Measurements from ENCODE around the gene BICD2.

The BICD2 gene

GRCh38 chr9:92713528-92713927, 51.1 kb downstream of the BICD2 start:
- TF ChIP-seq ZNF274 (IDR thresholded peaks at IDR 0.05; ENCODE audit: low read depth, low read length) = no peak
- no peak overlapping the region for H3K4me3 ChIP-seq (ENCODE audit: low read length)

GRCh38 chr9:92712767-92713166, 51.9 kb downstream of the BICD2 start:
- H3K4me3 ChIP-seq (ENCODE audit: low read length) = no peak overlapping the region
- no peak for TF ChIP-seq ZNF274 (IDR thresholded peaks at IDR 0.05; ENCODE audit: low read depth, low read length)

DNA sequence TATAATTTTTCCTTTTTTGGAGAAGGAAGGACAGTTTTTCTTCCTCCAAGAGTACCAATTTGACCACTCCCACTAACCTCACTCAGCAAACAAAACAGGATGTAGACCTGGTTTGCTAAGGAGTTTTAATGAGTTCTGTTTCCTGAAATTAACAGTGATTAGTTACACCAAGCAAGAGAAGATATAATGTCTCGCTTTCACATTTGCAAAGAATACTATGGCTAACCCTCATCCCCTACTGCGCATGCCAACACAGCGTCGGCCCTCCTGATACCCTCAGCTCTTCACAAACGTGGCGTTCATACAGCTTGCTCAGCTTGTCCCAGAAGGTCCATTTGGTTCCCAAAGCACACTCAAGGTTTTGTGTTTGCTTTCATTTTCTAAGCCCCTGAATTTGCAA, 52.8 kb downstream of the BICD2 start:
- no peak for TF ChIP-seq ZNF274 (IDR thresholded peaks at IDR 0.05; ENCODE audit: low read depth, low read length)
- H3K4me3 ChIP-seq (ENCODE audit: low read length) = no peak overlapping the region

GRCh38 chr9:92711146-92711545, 53.5 kb downstream of the BICD2 start:
- no peak overlapping the region for H3K4me3 ChIP-seq (ENCODE audit: low read length)
- TF ChIP-seq ZNF274 (IDR thresholded peaks at IDR 0.05; ENCODE audit: low read depth, low read length) = no peak

DNA sequence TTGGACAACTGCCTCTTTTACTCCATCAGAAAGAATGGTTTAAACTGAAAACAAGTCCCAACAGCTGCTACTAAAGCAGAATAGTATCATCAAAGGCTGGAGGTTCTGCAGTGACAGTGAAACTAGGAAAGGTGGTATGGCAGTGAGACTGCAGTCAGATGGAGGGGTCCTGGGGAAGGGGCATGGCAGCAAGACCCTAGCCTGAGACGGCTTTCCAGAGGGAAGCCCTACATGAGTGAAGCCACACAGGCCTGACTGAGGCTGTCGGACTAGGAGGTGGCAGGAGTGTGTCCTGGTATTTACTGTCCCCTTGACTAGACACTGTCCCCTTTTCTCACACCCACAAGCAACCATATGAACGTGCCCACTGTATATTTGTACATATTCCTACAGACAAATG, 54.3 kb downstream of the BICD2 start:
- no peak overlapping the region for H3K4me3 ChIP-seq (ENCODE audit: low read length)
- no peak for TF ChIP-seq ZNF274 (IDR thresholded peaks at IDR 0.05; ENCODE audit: low read depth, low read length)

GRCh38 chr9:92709954-92710353, 54.7 kb downstream of the BICD2 start:
- TF ChIP-seq ZNF274 (IDR thresholded peaks at IDR 0.05; ENCODE audit: low read depth, low read length) = no peak

DNA sequence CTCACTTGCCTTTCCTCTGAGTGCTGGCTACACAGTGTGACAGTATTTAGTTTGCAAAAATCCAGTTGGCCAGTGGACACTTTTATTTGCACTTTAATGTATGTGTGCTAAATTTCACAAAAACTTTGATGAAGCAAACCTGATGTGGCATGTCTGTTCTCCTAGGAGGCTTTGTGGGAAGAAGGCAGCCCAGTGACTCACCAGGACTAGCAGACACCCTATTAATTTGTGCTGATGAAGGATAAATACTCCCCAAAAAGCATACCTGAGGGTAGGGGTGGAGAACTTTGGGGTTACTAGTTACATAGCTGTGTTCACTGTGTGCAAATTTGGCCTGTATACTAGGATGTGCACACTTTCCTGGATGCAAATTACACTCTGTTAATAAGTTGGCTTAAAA, 55.4 kb downstream of the BICD2 start:
- TF ChIP-seq ZNF274 (IDR thresholded peaks at IDR 0.05; ENCODE audit: low read depth, low read length) = no peak
- H3K4me3 ChIP-seq (ENCODE audit: low read length) = no peak overlapping the region

More at GRCh38 chr9:92709954-92710353, 54.7 kb downstream of the BICD2 start:
- no peak overlapping the region for H3K4me3 ChIP-seq (ENCODE audit: low read length)

GRCh38 chr9:92707530-92707929, 57.1 kb downstream of the BICD2 start:
- no peak for TF ChIP-seq ZNF274 (IDR thresholded peaks at IDR 0.05; ENCODE audit: low read depth, low read length)
- H3K4me3 ChIP-seq (ENCODE audit: low read length) = no peak overlapping the region

DNA sequence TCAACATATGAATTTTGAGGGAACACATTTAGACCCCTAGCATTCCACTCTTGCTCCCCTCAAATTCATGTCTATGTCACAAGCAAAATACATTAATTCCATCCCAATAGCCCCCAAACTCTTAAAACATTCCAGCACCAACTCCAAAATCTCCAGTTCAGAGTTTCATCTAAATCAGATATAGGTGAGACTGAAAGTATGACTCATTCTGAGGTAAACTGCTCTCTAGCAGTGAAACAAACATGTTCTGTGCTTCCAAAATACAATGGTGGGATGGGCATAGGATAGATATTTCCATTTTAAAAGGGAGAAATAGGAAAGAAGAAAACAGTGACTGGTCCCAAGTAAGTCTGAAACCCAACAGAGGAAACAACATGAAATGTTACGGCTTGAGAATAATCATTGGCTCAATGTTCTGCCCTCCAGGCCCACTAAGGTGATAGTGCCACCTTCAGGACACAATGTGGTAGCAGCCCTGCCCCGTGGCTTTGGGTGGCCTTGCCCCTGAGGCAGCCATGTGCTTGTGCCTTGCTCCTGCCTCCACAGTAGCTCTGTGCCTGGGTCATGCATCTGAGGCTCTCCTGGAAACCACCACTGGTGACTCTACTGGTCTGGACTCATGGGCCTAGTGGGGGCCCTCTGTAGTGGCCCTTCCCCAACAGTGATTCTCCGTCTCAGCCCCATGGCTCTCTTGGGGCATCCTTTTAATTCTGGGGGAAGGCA, 58.3 kb downstream of the BICD2 start:
- TF ChIP-seq ZNF274 (IDR thresholded peaks at IDR 0.05; ENCODE audit: low read depth, low read length) = no peak
- no peak overlapping the region for H3K4me3 ChIP-seq (ENCODE audit: low read length)

DNA sequence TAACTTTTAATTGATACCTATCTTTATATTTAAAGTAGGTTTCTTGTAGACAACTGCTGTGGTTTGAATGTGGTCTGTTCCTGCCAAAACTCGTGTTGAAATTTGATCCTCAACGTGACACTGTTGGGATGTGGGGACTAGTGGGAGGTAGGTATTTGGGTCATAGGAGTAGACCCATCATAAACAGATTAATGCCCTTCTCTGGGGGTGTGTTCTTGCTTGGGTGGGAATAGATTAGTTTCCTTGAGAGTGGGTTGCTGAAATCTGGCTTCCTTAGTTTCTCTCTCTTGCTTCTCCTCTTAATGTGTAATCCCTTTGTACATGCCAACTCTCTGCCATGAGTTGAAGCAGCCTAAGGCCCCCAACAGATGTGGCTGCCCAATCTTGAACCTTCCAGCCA, 60.1 kb downstream of the BICD2 start:
- no peak for TF ChIP-seq ZNF274 (IDR thresholded peaks at IDR 0.05; ENCODE audit: low read depth, low read length)
- no peak overlapping the region for H3K4me3 ChIP-seq (ENCODE audit: low read length)

DNA sequence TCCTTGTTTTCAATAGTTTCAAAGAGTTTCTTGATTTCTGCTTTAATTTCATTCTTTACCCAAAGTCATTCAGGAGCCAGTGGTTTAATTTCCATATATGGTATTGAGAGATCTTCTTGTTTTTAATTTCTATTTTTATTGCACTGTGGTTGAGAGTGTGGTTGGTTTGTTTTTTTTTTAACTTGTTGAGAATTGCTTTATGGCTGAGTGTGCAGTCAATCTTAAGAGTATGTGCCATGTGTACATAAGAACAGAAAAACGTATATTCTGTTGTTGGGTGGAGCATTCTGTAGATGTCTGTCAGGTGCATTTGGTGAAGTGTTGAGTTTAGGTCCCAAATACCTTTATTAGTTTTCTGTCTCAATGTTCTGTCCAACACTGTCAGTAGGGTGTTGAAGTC, 68.0 kb downstream of the BICD2 start:
- TF ChIP-seq ZNF274 (IDR thresholded peaks at IDR 0.05; ENCODE audit: low read depth, low read length) = no peak

GRCh38 chr9:92686954-92687353, 77.7 kb downstream of the BICD2 start:
- H3K4me3 ChIP-seq (ENCODE audit: low read length) = no peak overlapping the region
- no peak for TF ChIP-seq ZNF274 (IDR thresholded peaks at IDR 0.05; ENCODE audit: low read depth, low read length)

More for the DNA sequence above, 68.0 kb downstream of the BICD2 start:
- no peak overlapping the region for H3K4me3 ChIP-seq (ENCODE audit: low read length)

GRCh38 chr9:92685022-92685421, 79.6 kb downstream of the BICD2 start:
- no peak overlapping the region for H3K4me3 ChIP-seq (ENCODE audit: low read length)
- TF ChIP-seq ZNF274 (IDR thresholded peaks at IDR 0.05; ENCODE audit: low read depth, low read length) = no peak

DNA sequence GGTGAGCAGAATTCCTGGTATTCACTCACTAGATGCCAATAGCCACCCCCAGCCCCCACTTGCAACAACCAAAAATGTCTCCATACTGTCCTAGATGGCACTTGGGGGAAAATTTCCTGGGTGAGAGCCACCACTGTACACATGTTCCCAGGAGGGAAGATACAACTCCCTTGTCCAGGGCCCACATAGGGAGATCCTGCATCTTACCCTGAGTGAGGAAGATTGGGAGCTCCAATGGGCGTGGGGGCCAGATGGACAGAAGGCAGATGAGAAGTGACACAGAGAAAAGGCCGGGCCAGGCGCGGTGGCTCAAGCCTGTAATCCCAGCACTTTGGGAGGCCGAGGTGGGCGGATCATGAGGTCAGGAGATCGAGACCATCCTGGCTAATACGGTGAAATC, 82.4 kb downstream of the BICD2 start:
- TF ChIP-seq ZNF274 (IDR thresholded peaks at IDR 0.05; ENCODE audit: low read depth, low read length) = no peak
- H3K4me3 ChIP-seq (ENCODE audit: low read length) = no peak overlapping the region

DNA sequence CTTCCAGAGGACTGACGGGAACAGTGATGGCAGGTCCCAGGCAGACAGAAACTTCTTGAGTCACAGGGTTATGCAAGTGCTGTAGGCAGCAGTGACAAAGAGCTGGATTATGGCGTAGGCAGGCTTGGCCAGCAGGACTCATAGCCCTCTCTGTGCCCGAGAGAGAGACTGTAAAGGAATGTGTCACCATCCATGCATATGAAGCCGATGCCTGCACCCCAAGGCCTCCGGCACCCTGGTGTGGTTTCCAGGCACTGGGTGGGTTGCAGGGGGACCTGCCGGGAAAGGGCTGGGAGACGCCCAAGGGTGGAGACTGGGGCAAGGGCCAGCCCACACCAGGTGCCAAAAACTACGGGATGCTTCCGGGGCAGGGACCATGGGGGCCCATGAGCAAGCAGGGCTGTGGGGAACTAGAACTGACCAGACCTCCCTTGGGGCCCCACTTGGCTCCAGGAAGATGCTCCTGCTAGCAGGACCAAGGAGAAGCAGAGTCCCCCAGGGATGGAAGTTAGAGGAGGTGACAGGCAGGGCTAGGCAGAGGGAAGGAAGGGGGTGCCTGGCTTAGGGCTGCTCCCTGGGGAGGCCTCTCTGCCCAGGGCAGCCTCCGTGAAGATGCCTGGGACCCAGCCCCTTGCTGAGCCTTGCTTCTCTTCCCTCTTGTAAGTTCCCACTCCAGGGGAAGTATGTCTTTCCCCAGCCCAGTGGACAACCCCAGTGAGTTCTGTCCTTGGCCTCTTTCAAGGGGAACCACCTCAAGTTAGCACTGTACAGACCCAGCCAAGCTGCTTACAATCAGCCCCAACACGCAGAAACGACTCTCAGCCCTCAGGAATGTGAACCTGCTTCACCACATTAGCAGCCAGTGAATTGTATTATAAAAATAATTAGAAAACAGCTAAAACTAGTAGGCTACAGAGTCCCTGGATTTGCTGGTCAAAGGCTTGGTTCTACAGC, 84.2 kb downstream of the BICD2 start:
- no peak for TF ChIP-seq ZNF274 (IDR thresholded peaks at IDR 0.05; ENCODE audit: low read depth, low read length)
- H3K4me3 ChIP-seq (ENCODE audit: low read length) = no peak overlapping the region

All from GM08714 (cell line).